Measurements from ENCODE around the gene EPS8L1.

- TF ChIP-seq CTCF (IDR thresholded peaks at IDR 0.05) (no peak), EP300 (IDR thresholded peaks at IDR 0.05) (no peak), POLR2A (IDR thresholded peaks at IDR 0.05) (no peak), POLR2AphosphoS5 (IDR thresholded peaks at IDR 0.05) (no peak)
Observed at GRCh38 chr19:55071913-55072312, 3.8 kb upstream of the EPS8L1 start.
